VCaP (cell line): ENCODE measurements around the gene KRTAP22-2.

Source experiments
- H3K27ac ChIP-seq: fragments of 450-650 bp; 2 replicates; pipeline ENCODE4 v1.5.1; 2017
- CTCF ChIP-seq: fragments of 450-650 bp; conservative IDR thresholded peaks from 2 replicates; pipeline ENCODE4 v1.5.1; 2017; ENCODE audit warnings: mild to moderate bottlenecking, moderate library complexity

KRTAP22-2 gene

GRCh38 chr21:30567617-30568016, 22.6 kb downstream of the KRTAP22-2 start:
- peak overlapping the region; percentile 64 for H3K27ac ChIP-seq
- no peak for TF ChIP-seq CTCF

GRCh38 chr21:30563630-30564029, 26.6 kb downstream of the KRTAP22-2 start:
- no peak for TF ChIP-seq CTCF

DNA sequence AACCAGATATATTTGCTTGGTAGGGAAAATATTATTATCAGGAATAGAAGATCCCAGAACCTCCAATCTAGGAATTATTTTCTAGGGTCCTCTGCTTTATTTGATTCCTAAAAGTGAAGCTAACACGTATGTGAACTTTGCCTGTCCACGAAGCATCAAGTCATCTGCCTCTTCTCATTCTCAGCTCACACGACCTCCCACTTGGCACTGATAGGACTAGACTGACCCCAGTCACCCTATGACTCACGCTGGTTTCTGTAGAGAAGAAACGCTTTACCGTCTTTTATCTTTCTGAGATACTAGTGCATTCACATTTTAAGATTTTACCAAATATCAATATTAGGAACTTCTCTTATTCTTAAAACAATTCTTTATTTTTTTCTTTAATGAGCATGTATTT, 27.1 kb downstream of the KRTAP22-2 start:
- no peak overlapping the region for H3K27ac ChIP-seq
- no peak for TF ChIP-seq CTCF

More at GRCh38 chr21:30563630-30564029, 26.6 kb downstream of the KRTAP22-2 start:
- peak overlapping the region; percentile 38 for H3K27ac ChIP-seq

GRCh38 chr21:30561957-30562356, 28.2 kb downstream of the KRTAP22-2 start:
- TF ChIP-seq CTCF = no peak
- H3K27ac ChIP-seq = no peak overlapping the region

DNA sequence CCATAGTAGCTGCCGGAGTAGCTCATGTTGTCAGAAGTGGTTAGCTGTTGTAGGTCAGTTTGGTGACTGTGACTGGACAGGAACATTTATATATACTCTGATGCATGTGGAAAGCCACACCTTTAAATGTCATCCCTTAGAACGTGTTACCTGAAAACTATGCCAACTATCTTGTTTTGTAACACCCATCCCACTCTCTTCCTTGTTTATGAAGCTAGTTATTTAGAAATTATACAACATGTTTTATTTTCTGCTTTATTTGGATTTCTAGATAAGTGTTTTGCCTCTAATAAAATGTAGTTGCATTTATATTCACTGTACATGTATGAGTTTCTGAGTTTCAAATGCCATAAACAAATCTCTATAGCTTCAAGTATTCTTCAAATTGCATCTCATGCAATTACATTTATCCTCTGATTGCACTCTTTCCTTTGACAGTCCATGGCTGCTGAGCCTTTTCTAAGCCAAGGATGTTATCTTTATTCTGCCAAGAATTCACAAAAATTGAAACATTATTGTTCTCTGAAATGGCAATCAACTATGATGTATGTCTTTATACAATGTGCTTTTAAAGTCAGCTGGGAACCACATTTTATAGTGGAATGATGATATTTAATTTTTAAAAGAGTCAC, 28.8 kb downstream of the KRTAP22-2 start, which contains the start of gene KRTAP19-7:
TSS of gene KRTAP19-7 (minus strand) at position 51 of the 632 bp plus-strand sequence. CDS start at position 26, 25 bp downstream.
- TF ChIP-seq CTCF = no peak
- H3K27ac ChIP-seq = no peak within 1 kb of the TSS

GRCh38 chr21:30555095-30555494, 35.1 kb downstream of the KRTAP22-2 start:
- TF ChIP-seq CTCF = no peak
- no peak overlapping the region for H3K27ac ChIP-seq

DNA sequence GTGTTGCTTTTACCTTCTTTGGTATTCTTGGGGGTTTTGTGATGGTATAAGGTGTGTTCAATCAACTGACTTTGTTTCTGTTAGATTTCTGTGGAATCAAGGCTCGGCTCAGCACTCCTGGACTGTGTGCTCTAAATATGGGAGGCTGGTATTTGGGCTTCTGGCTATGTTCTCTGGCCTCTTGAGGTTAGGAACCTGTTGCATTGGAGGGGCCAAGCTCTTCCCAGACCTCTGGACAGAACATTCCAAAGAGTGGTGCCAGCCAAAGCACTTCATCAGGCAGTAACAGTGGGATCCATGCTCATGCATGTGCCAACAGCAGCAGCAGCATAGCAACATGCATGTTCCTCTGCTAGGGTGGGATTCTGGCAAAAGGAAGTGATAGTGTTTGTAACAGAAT, 37.4 kb downstream of the KRTAP22-2 start:
- no peak overlapping the region for H3K27ac ChIP-seq
- no peak for TF ChIP-seq CTCF
